HCT116 (cell line): ENCODE measurements around the gene THSD4. TPM values are rescaled to one million over a fixed set of nuclear protein-coding genes. Genes with fewer than 3 reads are reported as not detected.

Experiments used
- ATAC-seq: fragments of 200-7000 bp; cut with Tn5 transposase; 2 replicates; pipeline ENCODE4 v1.9.1; 2020; ENCODE audit warnings: mild to moderate bottlenecking, moderate library complexity
- BruUV-seq: library from RNA; stranded (reverse); fragments of 400-500 nt; replicated peaks from 2 replicates; lab custom pipeline; 2021; lab: Mats Ljungman, UMichigan
- CTCF ChIA-PET: fragments of 300-600 bp; sonication (Branson Sonifier 250); formaldehyde crosslinking; loops from one replicate; lab custom pipeline; 2021; ENCODE audit warnings: antibody characterized with exemption; lab: Charles Lee
- POLR2A ChIA-PET: fragments of 300-600, 350-600 bp; sonication (Branson Sonifier 250); formaldehyde crosslinking; loops from one replicate; lab custom pipeline; 2021; ENCODE audit warnings: antibody characterized with exemption; lab: Charles Lee
- RAD21 ChIA-PET, 2 experiments: fragments of 300-600 bp; sonication (Branson Sonifier 250); formaldehyde crosslinking; loops; one replicate each; lab custom pipeline; 2023; ENCODE audit warnings: low total read pairs in 2 of 2; ENCODE audit not compliant: uncharacterized antibody in 2 of 2, unreplicated experiment in 2 of 2, low non-redundant PET in 1 of 2; lab: Charles Lee
- DNase-seq: peaks from one replicate; pipeline ENCODE4 v3.0.0-alpha.2; 2010; ENCODE audit warnings: low read depth, low spot score
- H2AFZ ChIP-seq: fragments of 200-600 bp; shearing (Covaris generic), sonication (generic); 2 replicates; pipeline ENCODE4 v1.6.1; 2017; ENCODE audit warnings: low read depth, mixed run types, mixed read lengths, antibody characterized with exemption, low read length; ENCODE audit not compliant: poor library complexity, severe bottlenecking
- H3K27ac ChIP-seq: 2 replicates; pipeline ENCODE4 v1.5.1; 2012; ENCODE audit warnings: low read depth, low read length
- H3K27me3 ChIP-seq: fragments of 200-600 bp; sonication (generic); 2 replicates; pipeline ENCODE4 v1.6.1; 2016; ENCODE audit warnings: mixed run types, low read length, mixed read lengths; ENCODE audit not compliant: insufficient read depth
- H3K36me3 ChIP-seq, 2 experiments: fragments of 200-500 bp in 1 of 2; fragments of 200-600 bp in 1 of 2; sonication (Bioruptor generic) in 1 of 2; sonication (generic) in 1 of 2; 2 replicates each; pipeline versions ENCODE4 v1.5.1 to v1.6.1; 2014 to 2016; ENCODE audit warnings: low read length in 2 of 2, inconsistent platforms in 1 of 2, mixed read lengths in 1 of 2, mixed run types in 1 of 2; ENCODE audit not compliant: insufficient read depth in 2 of 2, control insufficient read depth in 1 of 2
- H3K4me1 ChIP-seq, 2 experiments: fragments of 200-600 bp in 1 of 2; sonication (generic) in 1 of 2; 2 replicates each; pipeline versions ENCODE4 v1.5.1 to v1.6.1; 2012 to 2017; ENCODE audit warnings: low read length in 2 of 2, inconsistent platforms in 1 of 2, mild to moderate bottlenecking in 1 of 2, mixed read lengths in 1 of 2, mixed run types in 1 of 2, moderate library complexity in 1 of 2; ENCODE audit not compliant: insufficient read depth in 2 of 2, control insufficient read depth in 1 of 2
- H3K4me2 ChIP-seq: fragments of 200-600 bp; sonication (generic); 2 replicates; pipeline ENCODE4 v1.6.1; 2017; ENCODE audit warnings: mixed run types, low read length, mixed read lengths
- H3K4me3 ChIP-seq, 2 experiments: fragments of 200-600 bp in 1 of 2; sonication (generic) in 1 of 2; replicated peaks in 1 of 2; 2 replicates each; pipeline ENCODE4 v1.5.1; 2011 to 2016; ENCODE audit warnings: low read length in 2 of 2, control low read depth in 1 of 2, low read depth in 1 of 2, mild to moderate bottlenecking in 1 of 2, mixed read lengths in 1 of 2, mixed run types in 1 of 2
- H3K79me2 ChIP-seq: fragments of 200-600 bp; sonication (generic); 2 replicates; pipeline ENCODE4 v1.6.1; 2017; ENCODE audit warnings: mild to moderate bottlenecking, mixed run types, low read length, moderate library complexity, mixed read lengths; ENCODE audit not compliant: insufficient read depth
- H3K9ac ChIP-seq: fragments of 200-600 bp; sonication (generic); 2 replicates; pipeline ENCODE4 v1.6.1; 2016; ENCODE audit warnings: low read length, mixed read lengths
- H3K9me2 ChIP-seq: fragments of 200-600 bp; sonication (generic), shearing (Covaris generic); 2 replicates; pipeline ENCODE4 v1.6.1; 2017; ENCODE audit warnings: mixed run types, mild to moderate bottlenecking, moderate library complexity; ENCODE audit not compliant: insufficient read depth
- H3K9me3 ChIP-seq, 2 experiments: fragments of 200-500 bp in 1 of 2; fragments of 200-600 bp in 1 of 2; sonication (Bioruptor generic) in 1 of 2; sonication (generic) in 1 of 2; 2 replicates each; pipeline ENCODE4 v1.6.1; 2014 to 2017; ENCODE audit warnings: low read length in 2 of 2, mixed read lengths in 2 of 2, inconsistent platforms in 1 of 2, low read depth in 1 of 2, mild to moderate bottlenecking in 1 of 2, mixed run types in 1 of 2, moderate library complexity in 1 of 2; ENCODE audit not compliant: control insufficient read depth in 1 of 2, insufficient read depth in 1 of 2
- H4K20me1 ChIP-seq: fragments of 200-600 bp; sonication (generic), shearing (Covaris generic); 2 replicates; pipeline ENCODE4 v1.6.1; 2017; ENCODE audit warnings: mixed run types, mild to moderate bottlenecking, moderate library complexity; ENCODE audit not compliant: insufficient read depth
- CBX3 ChIP-seq: IDR thresholded peaks from 2 replicates; pipeline ENCODE4 v1.6.1; 2012; ENCODE audit warnings: low read depth
- ELF1 ChIP-seq: IDR thresholded peaks from 2 replicates; pipeline ENCODE4 v1.6.1; 2012; ENCODE audit warnings: low read depth, borderline replicate concordance
- EZH2 ChIP-seq: fragments of 200-600 bp; sonication (generic); IDR thresholded peaks from 2 replicates; pipeline ENCODE4 v1.6.1; 2017; ENCODE audit warnings: antibody characterized with exemption, mixed run types
- EZH2phosphoT487 ChIP-seq: fragments of 200-600 bp; IDR thresholded peaks from 2 replicates; pipeline ENCODE4 v1.6.1; 2018; ENCODE audit warnings: antibody characterized with exemption, borderline replicate concordance
- FOSL1 ChIP-seq: IDR thresholded peaks from 2 replicates; pipeline ENCODE4 v1.6.1; 2012; ENCODE audit warnings: low read depth
- JUND ChIP-seq: IDR thresholded peaks from 2 replicates; pipeline ENCODE4 v1.6.1; 2012
- SIN3A ChIP-seq: IDR thresholded peaks from 2 replicates; pipeline ENCODE4 v1.6.1; 2012; ENCODE audit warnings: low read depth
- SP1 ChIP-seq: IDR thresholded peaks from 2 replicates; pipeline ENCODE4 v1.6.1; 2012; ENCODE audit warnings: low read depth
- SRF ChIP-seq: IDR thresholded peaks from 2 replicates; pipeline ENCODE4 v1.6.1; 2012; ENCODE audit warnings: low read depth
- TCF7L2 ChIP-seq: IDR thresholded peaks from 2 replicates; pipeline ENCODE4 v1.7.0; 2011; ENCODE audit warnings: borderline replicate concordance, inconsistent platforms; ENCODE audit not compliant: insufficient read depth, insufficient read length; ENCODE audit errors: extremely low read depth
- YY1 ChIP-seq: IDR thresholded peaks from 2 replicates; pipeline ENCODE4 v1.6.1; 2011; ENCODE audit warnings: low read length, low read depth, moderate library complexity, mild to moderate bottlenecking; ENCODE audit not compliant: insufficient replicate concordance; ENCODE audit errors: extremely low read depth
- ZFX ChIP-seq: fragments of 450-650 bp; IDR thresholded peaks from 2 replicates; pipeline ENCODE4 v1.6.1; 2017
- ZNF274 ChIP-seq: fragments of 200-500 bp; sonication (Bioruptor generic); IDR thresholded peaks from 2 replicates; pipeline ENCODE4 v1.6.1; 2014; ENCODE audit warnings: mild to moderate bottlenecking, low read depth, low read length, inconsistent platforms
- intact Hi-C: fragments of 100-400 bp; cut with micrococcal nuclease; formaldehyde crosslinking; loops from 2 replicates; pipeline ENCODE4 v1.10.0; 2022
- total RNA-seq: library from RNA; stranded (reverse); gene quantifications from one replicate; pipeline ENCODE4 v1.2.1, GENCODE V29; 2021; ENCODE audit not compliant: unreplicated experiment
- TF ChIP-seq, protein P1 (sequence below): IDR thresholded peaks from 2 replicates; pipeline ENCODE4 v1.6.1; 2012
- TF ChIP-seq, protein P2 (sequence below): IDR thresholded peaks from 2 replicates; pipeline ENCODE4 v1.6.1; 2011; ENCODE audit warnings: mild to moderate bottlenecking, low read length, moderate library complexity; ENCODE audit not compliant: insufficient replicate concordance; ENCODE audit errors: extremely low read depth

The THSD4 gene
- total RNA-seq, 1 experiment from 2014 or later: 30.5 TPM

DNA sequence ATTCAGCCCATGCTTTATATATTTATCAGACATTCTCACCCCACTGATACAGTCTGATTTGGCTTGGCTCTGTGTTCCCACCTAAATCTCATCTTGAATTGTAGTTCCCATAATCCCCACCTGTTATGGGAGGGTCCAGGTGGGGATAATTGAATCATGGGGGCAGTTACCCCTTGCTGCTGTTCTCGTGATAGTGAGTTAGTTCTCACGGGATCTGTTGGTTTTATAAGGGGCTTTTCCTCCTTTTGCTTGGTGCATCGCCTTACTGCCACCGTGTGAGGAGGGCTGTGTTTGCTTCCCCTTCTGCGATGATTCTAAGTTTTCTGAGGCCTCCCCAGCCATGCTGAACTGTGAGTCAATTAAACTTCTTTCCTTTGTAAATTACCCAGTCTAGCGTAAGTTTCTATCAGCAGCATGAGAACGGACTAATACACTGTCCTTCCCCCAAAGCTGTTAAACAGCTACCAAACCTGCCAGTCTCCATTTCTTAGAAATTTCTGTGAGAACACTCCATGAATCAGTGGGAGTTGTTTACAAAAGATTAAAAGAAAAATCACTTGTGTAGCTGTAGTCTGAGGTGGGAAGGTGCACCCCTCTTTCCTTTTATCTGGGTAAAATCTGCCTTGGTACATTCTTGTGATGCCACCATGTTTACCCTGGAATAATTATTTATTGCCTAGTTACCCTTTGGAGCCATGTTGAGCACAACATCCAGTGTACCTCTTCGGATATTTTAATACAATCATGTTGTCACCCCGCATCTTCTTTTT lies 160.5 kb downstream of the THSD4 start:
- H2AFZ ChIP-seq: no peak overlapping the region
- peak overlapping the region; percentile 49 for H3K4me2 ChIP-seq
- no TSS peak for BruUV-seq
- no peaks in the 10 kb centered on the region for H3K36me3 ChIP-seq
- H3K79me2 ChIP-seq: no peaks in the 10 kb centered on the region
- peak overlapping the region; percentile 28 for H3K9ac ChIP-seq
- H3K4me3 ChIP-seq: no peak overlapping the region
- H3K27ac ChIP-seq: peak overlapping the region; percentile 43
- no peak for TF ChIP-seq ZFX
- TF ChIP-seq ELF1: no peak
- no peak for TF ChIP-seq EZH2
- no peak for TF ChIP-seq SRF
- no peak for TF ChIP-seq JUND
- TF ChIP-seq, protein P1, sequence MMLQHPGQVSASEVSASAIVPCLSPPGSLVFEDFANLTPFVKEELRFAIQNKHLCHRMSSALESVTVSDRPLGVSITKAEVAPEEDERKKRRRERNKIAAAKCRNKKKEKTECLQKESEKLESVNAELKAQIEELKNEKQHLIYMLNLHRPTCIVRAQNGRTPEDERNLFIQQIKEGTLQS: no peak
- no peak for TF ChIP-seq CBX3
- TF ChIP-seq, protein P2, sequence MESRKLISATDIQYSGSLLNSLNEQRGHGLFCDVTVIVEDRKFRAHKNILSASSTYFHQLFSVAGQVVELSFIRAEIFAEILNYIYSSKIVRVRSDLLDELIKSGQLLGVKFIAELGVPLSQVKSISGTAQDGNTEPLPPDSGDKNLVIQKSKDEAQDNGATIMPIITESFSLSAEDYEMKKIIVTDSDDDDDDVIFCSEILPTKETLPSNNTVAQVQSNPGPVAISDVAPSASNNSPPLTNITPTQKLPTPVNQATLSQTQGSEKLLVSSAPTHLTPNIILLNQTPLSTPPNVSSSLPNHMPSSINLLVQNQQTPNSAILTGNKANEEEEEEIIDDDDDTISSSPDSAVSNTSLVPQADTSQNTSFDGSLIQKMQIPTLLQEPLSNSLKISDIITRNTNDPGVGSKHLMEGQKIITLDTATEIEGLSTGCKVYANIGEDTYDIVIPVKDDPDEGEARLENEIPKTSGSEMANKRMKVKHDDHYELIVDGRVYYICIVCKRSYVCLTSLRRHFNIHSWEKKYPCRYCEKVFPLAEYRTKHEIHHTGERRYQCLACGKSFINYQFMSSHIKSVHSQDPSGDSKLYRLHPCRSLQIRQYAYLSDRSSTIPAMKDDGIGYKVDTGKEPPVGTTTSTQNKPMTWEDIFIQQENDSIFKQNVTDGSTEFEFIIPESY: no peak
- no peak for TF ChIP-seq TCF7L2
- no peak for TF ChIP-seq ZNF274
- TF ChIP-seq EZH2phosphoT487: no peak
- TF ChIP-seq SP1: no peak
- TF ChIP-seq YY1: no peak
- no peak for TF ChIP-seq FOSL1
- no peak for TF ChIP-seq SIN3A
- intact Hi-C loops: no loop called here
- H3K4me1 ChIP-seq: peaks cover 51 to 52% of the 10 kb centered on the region in 2 experiments
- H3K27me3 ChIP-seq: no peaks in the 10 kb centered on the region
- DNase-seq (no peak), ATAC-seq (peak; percentile 59)
- no peaks in the 10 kb centered on the region for H4K20me1 ChIP-seq
- ChIA-PET POLR2A (no interaction called here), RAD21 (interaction anchor here in 1 of 2 experiments (0.6 kb wide), 1 partner anchor 20 kb away, joined by 3 read pairs; no protein-coding TSS in a partner anchor), CTCF (no interaction called here)
- H3K9me2 ChIP-seq: no peaks in the 10 kb centered on the region
- H3K9me3 ChIP-seq: no peaks in the 10 kb centered on the region
